ENCODE data around the gene CRYGC.

- TF ChIP-seq CTCF (IDR thresholded peaks at IDR 0.05): no peak
- no peak for TF ChIP-seq POLR2A (IDR thresholded peaks at IDR 0.05)
Measured at GRCh38 chr2:208150094-208150493, 20.5 kb upstream of the CRYGC start.

All from esophagus squamous epithelium (tissue), 4 donors.